GM23248 (cell line): Measurements from ENCODE around the gene PADI2.

Experiments
- EZH2 ChIP-seq: fragments of 200-600 bp; sonication (generic); IDR thresholded peaks from 2 replicates; pipeline ENCODE4 v1.6.1; 2018; ENCODE audit warnings: antibody characterized with exemption, mild to moderate bottlenecking; ENCODE audit not compliant: insufficient read depth, poor library complexity, severe bottlenecking
- EZH2phosphoT487 ChIP-seq: fragments of 200-600 bp; sonication (generic); IDR thresholded peaks from 2 replicates; pipeline ENCODE4 v1.6.1; 2018; ENCODE audit warnings: antibody characterized with exemption, moderate library complexity, mild to moderate bottlenecking, low read depth; ENCODE audit not compliant: insufficient read depth

- TF ChIP-seq EZH2 (no peak), EZH2phosphoT487 (no peak)
These were observed 59.6 kb downstream of the PADI2 start for GRCh38 chr1:17059391-17060305.
